Trophoblast cell (in vitro differentiated cells and primary cell): ENCODE results near the gene PHLPP1.

Experiments used
- DNase-seq, 2 donors: peaks; one replicate each; pipeline ENCODE4 v3.0.0-alpha.2; 2016
- H2AFZ ChIP-seq: 2 replicates; pipeline ENCODE4 v1.6.1; 2013; ENCODE audit warnings: low read length, moderate library complexity, mild to moderate bottlenecking; ENCODE audit not compliant: insufficient read depth, poor library complexity
- H2AK5ac ChIP-seq: 2 replicates; pipeline ENCODE4 v1.6.1; 2013; ENCODE audit warnings: mild to moderate bottlenecking, low read length
- H2BK120ac ChIP-seq: 2 replicates; pipeline ENCODE4 v1.6.1; 2013; ENCODE audit warnings: low read length, mild to moderate bottlenecking, moderate library complexity; ENCODE audit not compliant: insufficient read depth, poor library complexity
- H2BK12ac ChIP-seq: 2 replicates; pipeline ENCODE4 v1.6.1; 2013; ENCODE audit warnings: mild to moderate bottlenecking, low read length, moderate library complexity
- H2BK5ac ChIP-seq: 2 replicates; pipeline ENCODE4 v1.6.1; 2013; ENCODE audit warnings: low read length, low read depth, moderate library complexity, mild to moderate bottlenecking; ENCODE audit not compliant: poor library complexity
- H3K14ac ChIP-seq: 2 replicates; pipeline ENCODE4 v1.6.1; 2013; ENCODE audit warnings: mild to moderate bottlenecking, low read length
- H3K18ac ChIP-seq: 2 replicates; pipeline ENCODE4 v1.6.1; 2013; ENCODE audit warnings: mild to moderate bottlenecking, low read length
- H3K23ac ChIP-seq: 2 replicates; pipeline ENCODE4 v1.6.1; 2013; ENCODE audit warnings: low read length
- H3K27ac ChIP-seq: 2 replicates; pipeline ENCODE4 v1.5.1; 2013; ENCODE audit warnings: low read depth, mild to moderate bottlenecking, inconsistent platforms, low read length, moderate library complexity
- H3K27me3 ChIP-seq: 2 replicates; pipeline ENCODE4 v1.6.1; 2013; ENCODE audit warnings: inconsistent platforms, mild to moderate bottlenecking, low read length, moderate library complexity; ENCODE audit not compliant: insufficient read depth
- H3K36me3 ChIP-seq, 2 experiments: 1 replicate in 1 of 2; 2 replicates in 1 of 2; pipeline ENCODE4 v1.6.1; 2013; ENCODE audit warnings: low read length in 2 of 2, mild to moderate bottlenecking in 2 of 2, moderate library complexity in 1 of 2; ENCODE audit not compliant: insufficient read depth in 2 of 2, control insufficient read depth in 1 of 2
- H3K4ac ChIP-seq: 2 replicates; pipeline ENCODE4 v1.6.1; 2013; ENCODE audit warnings: low read depth, mild to moderate bottlenecking, low read length, moderate library complexity
- H3K4me1 ChIP-seq, 2 experiments: 1 replicate in 1 of 2; 2 replicates in 1 of 2; pipeline ENCODE4 v1.6.1; 2013; ENCODE audit warnings: low read length in 2 of 2, mild to moderate bottlenecking in 2 of 2, moderate library complexity in 1 of 2; ENCODE audit not compliant: insufficient read depth in 2 of 2, control insufficient read depth in 1 of 2
- H3K4me2 ChIP-seq: 2 replicates; pipeline ENCODE4 v1.6.1; 2013; ENCODE audit warnings: inconsistent platforms, mild to moderate bottlenecking, low read length, moderate library complexity
- H3K4me3 ChIP-seq: 2 replicates; pipeline ENCODE4 v1.5.1; 2013; ENCODE audit warnings: mild to moderate bottlenecking, low read depth, low read length, inconsistent platforms
- H3K79me1 ChIP-seq: one replicate; pipeline ENCODE4 v1.6.1; 2013; ENCODE audit warnings: low read length
- H3K79me2 ChIP-seq: 2 replicates; pipeline ENCODE4 v1.6.1; 2013; ENCODE audit warnings: low read length, mild to moderate bottlenecking; ENCODE audit not compliant: control insufficient read depth, insufficient read depth, poor library complexity
- H3K9ac ChIP-seq: 2 replicates; pipeline ENCODE4 v1.6.1; 2013; ENCODE audit warnings: mild to moderate bottlenecking, low read length
- H3K9me3 ChIP-seq: 2 replicates; pipeline ENCODE4 v1.6.1; 2013; ENCODE audit warnings: low read depth, mild to moderate bottlenecking, control low read depth, inconsistent platforms, low read length; ENCODE audit not compliant: insufficient read depth
- H4K12ac ChIP-seq: 2 replicates; pipeline ENCODE4 v1.6.1; 2013; ENCODE audit warnings: low read depth, mild to moderate bottlenecking, low read length, moderate library complexity
- H4K8ac ChIP-seq: 2 replicates; pipeline ENCODE4 v1.6.1; 2013; ENCODE audit warnings: low read depth, mild to moderate bottlenecking, low read length, moderate library complexity
- H4K91ac ChIP-seq: one replicate; pipeline ENCODE4 v1.6.1; 2013; ENCODE audit warnings: low read depth, mild to moderate bottlenecking, low read length, moderate library complexity
- WGBS: extraction: QIAGEN DNeasy Blood & Tissue Kit; methylation state at CpG from one replicate; pipeline ENCODE4 v1.1.7; 2013; ENCODE audit warnings: missing lambda C conversion rate; ENCODE audit not compliant: insufficient read length, insufficient coverage; ENCODE audit errors: extremely low coverage; 5-methylcytosine and 5-hydroxymethylcytosine counted together

PHLPP1 gene

DNA sequence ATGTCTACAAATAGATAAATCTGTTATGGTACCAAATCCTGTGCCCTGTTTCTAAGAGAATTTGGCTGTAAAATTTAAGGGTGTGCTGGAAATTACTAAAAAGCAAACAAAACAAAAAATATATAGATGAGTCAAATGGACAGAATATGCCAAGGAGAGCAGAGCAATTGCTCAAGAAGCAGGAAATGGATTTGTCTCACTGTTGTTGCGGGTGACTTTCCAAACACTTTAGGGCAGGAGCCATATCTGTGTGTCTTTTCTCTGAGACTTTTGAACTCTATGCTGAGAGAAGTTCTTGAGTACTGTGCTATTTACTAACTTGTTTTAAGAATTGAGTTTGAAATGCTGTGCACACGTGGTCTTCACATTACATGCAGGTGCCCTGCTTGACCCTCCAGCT is 221.7 kb downstream of the PHLPP1 start:
- H4K91ac ChIP-seq = no peak overlapping the region
- no CpG with 5 or more reads among the region's 2 CpGs for WGBS
- no peak overlapping the region for H3K14ac ChIP-seq
- H3K79me1 ChIP-seq = no peaks in the 10 kb centered on the region
- H3K27me3 ChIP-seq = no peaks in the 10 kb centered on the region
- H2AK5ac ChIP-seq = no peak overlapping the region
- H3K4me3 ChIP-seq = no peak overlapping the region
- no peak overlapping the region for H3K23ac ChIP-seq
- no peaks in the 10 kb centered on the region for H3K9me3 ChIP-seq
- H2BK120ac ChIP-seq = no peak overlapping the region
- no peak overlapping the region for H4K8ac ChIP-seq
- peaks cover 0 to under 1% of the 10 kb centered on the region in 2 experiments for H3K36me3 ChIP-seq
- H3K4me2 ChIP-seq = no peak overlapping the region
- no peaks in the 10 kb centered on the region for H3K4me1 ChIP-seq
- no peak overlapping the region for H2BK5ac ChIP-seq
- no peak for DNase-seq
- H4K12ac ChIP-seq = no peak overlapping the region
- H3K4ac ChIP-seq = no peak overlapping the region
- H3K18ac ChIP-seq = no peak overlapping the region
- no peak overlapping the region for H2BK12ac ChIP-seq
- H2AFZ ChIP-seq = no peak overlapping the region
- H3K79me2 ChIP-seq = no peaks in the 10 kb centered on the region
- H3K27ac ChIP-seq = no peak overlapping the region
- no peak overlapping the region for H3K9ac ChIP-seq

DNA sequence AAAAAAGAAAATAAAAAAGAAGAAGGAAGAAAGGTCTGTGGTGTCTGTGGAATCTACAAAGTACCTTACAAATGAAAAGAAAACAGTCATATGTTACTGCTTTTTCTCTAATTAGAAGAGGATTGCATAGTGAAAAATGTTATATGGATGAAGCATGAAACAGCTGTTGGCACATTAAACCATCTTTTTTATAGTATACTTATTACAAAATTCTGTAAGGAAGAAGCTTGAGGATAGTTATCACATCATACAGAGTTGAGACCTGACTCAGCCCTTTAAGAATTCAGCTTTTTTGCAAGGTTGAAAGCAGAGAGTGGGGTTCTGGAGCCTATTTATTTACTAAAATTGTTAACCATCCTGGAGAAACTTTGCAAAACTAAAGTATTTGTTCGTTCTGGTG is 222.7 kb downstream of the PHLPP1 start:
- no peak overlapping the region for H2AFZ ChIP-seq
- H3K79me1 ChIP-seq = no peaks in the 10 kb centered on the region
- no CpG with 5 or more reads among the region's 1 CpG for WGBS
- H3K9me3 ChIP-seq = no peaks in the 10 kb centered on the region
- no peak for DNase-seq
- no peak overlapping the region for H3K4me2 ChIP-seq
- no peak overlapping the region for H4K8ac ChIP-seq
- no peak overlapping the region for H3K4ac ChIP-seq
- H4K91ac ChIP-seq = no peak overlapping the region
- no peaks in the 10 kb centered on the region for H3K79me2 ChIP-seq
- H2BK120ac ChIP-seq = no peak overlapping the region
- no peak overlapping the region for H4K12ac ChIP-seq
- H2AK5ac ChIP-seq = no peak overlapping the region
- H3K18ac ChIP-seq = no peak overlapping the region
- H2BK12ac ChIP-seq = no peak overlapping the region
- no peak overlapping the region for H3K9ac ChIP-seq
- no peak overlapping the region for H3K23ac ChIP-seq
- H3K4me3 ChIP-seq = no peak overlapping the region
- H2BK5ac ChIP-seq = no peak overlapping the region
- no peaks in the 10 kb centered on the region for H3K4me1 ChIP-seq
- no peak overlapping the region for H3K14ac ChIP-seq
- no peaks in the 10 kb centered on the region for H3K27me3 ChIP-seq
- peaks cover 0 to 2% of the 10 kb centered on the region in 2 experiments for H3K36me3 ChIP-seq
- no peak overlapping the region for H3K27ac ChIP-seq

DNA sequence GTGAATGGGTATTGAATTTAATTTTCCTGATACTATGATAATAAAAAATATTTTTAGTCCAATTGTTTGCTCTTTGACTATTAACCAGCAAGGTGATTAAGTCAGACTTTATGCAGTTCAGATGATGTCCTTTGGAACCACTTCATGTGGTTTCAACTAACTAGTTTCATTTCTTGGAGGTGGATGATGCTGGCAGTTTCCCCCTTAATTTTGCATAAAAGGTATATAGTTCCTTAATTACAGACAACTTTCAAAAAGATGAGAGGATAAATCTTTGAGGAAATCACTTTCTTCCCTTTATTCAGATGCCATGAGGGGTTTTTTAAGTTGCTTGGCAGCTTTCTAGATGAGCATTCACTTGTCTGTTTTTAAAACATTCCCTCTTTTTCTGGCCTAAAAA is 223.1 kb downstream of the PHLPP1 start:
- DNase-seq = no peak
- Histone ChIP-seq H3K36me3 (peaks cover 2% of the 10 kb centered on the region in 2 experiments), H3K4me3 (no peak overlapping the region), H3K18ac (no peak overlapping the region), H3K4ac (no peak overlapping the region), H3K27ac (no peak overlapping the region), H2BK5ac (no peak overlapping the region), H3K4me2 (no peak overlapping the region), H3K9ac (no peak overlapping the region), H3K9me3 (no peaks in the 10 kb centered on the region), H3K79me1 (no peaks in the 10 kb centered on the region), H2BK120ac (no peak overlapping the region), H3K4me1 (no peaks in the 10 kb centered on the region), H2AK5ac (no peak overlapping the region), H4K91ac (no peak overlapping the region), H4K12ac (no peak overlapping the region), H3K79me2 (no peaks in the 10 kb centered on the region), H3K23ac (no peak overlapping the region), H2AFZ (no peak overlapping the region), H3K14ac (no peak overlapping the region), H3K27me3 (no peaks in the 10 kb centered on the region), H4K8ac (no peak overlapping the region), H2BK12ac (no peak overlapping the region)

DNA sequence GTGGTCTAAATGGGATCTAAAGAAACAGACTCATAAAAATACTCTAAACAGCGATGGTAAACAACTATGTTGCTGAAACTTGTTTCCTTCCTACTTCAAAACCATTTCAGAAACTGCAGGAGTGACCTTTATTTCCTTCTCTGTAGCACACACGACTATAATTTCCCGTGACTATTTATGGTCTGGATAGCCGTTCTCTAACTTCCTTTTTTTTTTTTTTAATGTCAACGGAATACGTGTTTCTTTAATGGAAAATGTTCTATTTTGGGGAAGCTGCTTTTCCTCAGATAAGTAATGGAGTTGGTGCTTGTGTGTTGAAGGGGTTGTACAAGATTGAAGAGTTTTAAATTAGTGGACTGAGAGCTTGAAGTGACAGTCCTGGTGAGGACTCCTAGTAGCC is 224.1 kb downstream of the PHLPP1 start:
- H3K27ac ChIP-seq = no peak overlapping the region
- no peaks in the 10 kb centered on the region for H3K27me3 ChIP-seq
- peaks cover 2% of the 10 kb centered on the region in 2 experiments for H3K36me3 ChIP-seq
- no peak overlapping the region for H4K91ac ChIP-seq
- H3K14ac ChIP-seq = no peak overlapping the region
- H3K4me1 ChIP-seq = no peaks in the 10 kb centered on the region
- H3K4me2 ChIP-seq = no peak overlapping the region
- no peak overlapping the region for H2BK12ac ChIP-seq
- no peaks in the 10 kb centered on the region for H3K79me1 ChIP-seq
- no peaks in the 10 kb centered on the region for H3K79me2 ChIP-seq
- H3K4ac ChIP-seq = no peak overlapping the region
- H3K23ac ChIP-seq = no peak overlapping the region
- no peak overlapping the region for H4K8ac ChIP-seq
- no CpG with 5 or more reads among the region's 6 CpGs for WGBS
- H3K9ac ChIP-seq = no peak overlapping the region
- no peak overlapping the region for H2AFZ ChIP-seq
- DNase-seq = no peak
- H3K9me3 ChIP-seq = no peaks in the 10 kb centered on the region
- H3K4me3 ChIP-seq = no peak overlapping the region
- no peak overlapping the region for H3K18ac ChIP-seq
- no peak overlapping the region for H2AK5ac ChIP-seq
- H2BK5ac ChIP-seq = no peak overlapping the region
- no peak overlapping the region for H4K12ac ChIP-seq
- no peak overlapping the region for H2BK120ac ChIP-seq
